ENCODE measurements around the gene SH2D5. TPM values are rescaled to one million over a fixed set of nuclear protein-coding genes. Genes with fewer than 3 reads are reported as not detected.

SH2D5 gene
- polyA plus RNA-seq, 1 experiment, result 3.5 TPM

GRCh38 chr1:20711285-20712214 is 21.0 kb downstream of the SH2D5 start:
- no peak for DNase-seq (ENCODE audit: low read depth)
- H3K36me3 ChIP-seq (ENCODE audit: control insufficient read depth, insufficient read depth, low read length), result no peaks in the 10 kb centered on the region
- TF ChIP-seq CTCF (IDR thresholded peaks at IDR 0.05; ENCODE audit: insufficient read depth, low read depth, low read length), result no peak
- H3K4me3 ChIP-seq (ENCODE audit: low read depth, low read length), result no peak overlapping the region
- ChIA-PET POLR2A (no interaction called here), CTCF (interaction anchor here (0.6 to 1.7 kb wide), 4 partner anchors 13 to 484 kb away, joined by 3 to 5 read pairs (median 4); no protein-coding TSS in a partner anchor)
- no peaks in the 10 kb centered on the region for H3K27me3 ChIP-seq (ENCODE audit: control insufficient read depth, insufficient read depth, low read length)

- Histone ChIP-seq H3K27me3 (ENCODE audit: control insufficient read depth, insufficient read depth, low read length) (no peaks in the 10 kb centered on the region), H3K36me3 (ENCODE audit: control insufficient read depth, insufficient read depth, low read length) (no peaks in the 10 kb centered on the region), H3K4me3 (ENCODE audit: low read depth, low read length) (no peak overlapping the region)
- DNase-seq (ENCODE audit: low read depth), result no peak
- CTCF ChIA-PET, result interaction anchor here (1.3 kb wide), 1 partner anchor 485 kb away, joined by 3 read pairs; no protein-coding TSS in a partner anchor
- TF ChIP-seq CTCF (IDR thresholded peaks at IDR 0.05; ENCODE audit: insufficient read depth, low read depth, low read length), result no peak
- POLR2A ChIA-PET, result no interaction called here
Observed at GRCh38 chr1:20710469-20711284, 21.8 kb downstream of the SH2D5 start.

- Histone ChIP-seq H3K36me3 (ENCODE audit: control insufficient read depth, insufficient read depth, low read length) (no peaks in the 10 kb centered on the region; the same call in 1 of the 2 replicates), H3K27me3 (ENCODE audit: control insufficient read depth, insufficient read depth, low read length) (no peaks in the 10 kb centered on the region), H3K4me3 (ENCODE audit: low read depth, low read length) (no peak overlapping the region)
- ChIA-PET POLR2A (no interaction called here), CTCF (interaction anchor here (1.3 kb wide), 1 partner anchor 485 kb away, joined by 3 read pairs; no protein-coding TSS in a partner anchor)
- TF ChIP-seq CTCF (IDR thresholded peaks at IDR 0.05; ENCODE audit: insufficient read depth, low read depth, low read length), result no peak
- DNase-seq (ENCODE audit: low read depth), result no peak
Observed at GRCh38 chr1:20709868-20710267, 22.6 kb downstream of the SH2D5 start.

- Histone ChIP-seq H3K36me3 (ENCODE audit: control insufficient read depth, insufficient read depth, low read length) (no peaks in the 10 kb centered on the region; the same call in 1 of the 2 replicates), H3K4me3 (ENCODE audit: low read depth, low read length) (no peak overlapping the region), H3K27me3 (ENCODE audit: control insufficient read depth, insufficient read depth, low read length) (no peaks in the 10 kb centered on the region)
- POLR2A ChIA-PET, result no interaction called here
- no peak for DNase-seq (ENCODE audit: low read depth)
- no peak for TF ChIP-seq CTCF (IDR thresholded peaks at IDR 0.05; ENCODE audit: insufficient read depth, low read depth, low read length)
- CTCF ChIA-PET, result interaction anchor here (1.6 to 4.2 kb wide), 2 partner anchors 9 to 12 kb away, joined by 7 to 13 read pairs; no protein-coding TSS in a partner anchor
Observed at GRCh38 chr1:20708891-20709290, 23.6 kb downstream of the SH2D5 start.

Data from BJ (cell line).